ENCODE measurements around the gene DISC1. TPM values are rescaled to one million over a fixed set of nuclear protein-coding genes. Genes with fewer than 3 reads are reported as not detected.

Gene DISC1
- total RNA-seq, 1 donor from 2014 or later = 12.3 TPM

- intact Hi-C loops (cut with DNase I) = no loop called here
These were observed 356.4 kb downstream of the DISC1 start for GRCh38 chr1:231982871-231983587.

GRCh38 chr1:231983588-231984193 is 357.1 kb downstream of the DISC1 start:
- intact Hi-C loops (cut with DNase I) = no loop called here
- Histone ChIP-seq H3K36me3 (no peaks in the 10 kb centered on the region), H3K9me3 (no peaks in the 10 kb centered on the region), H3K27ac (no peak overlapping the region), H3K27me3 (no peaks in the 10 kb centered on the region), H3K4me1 (no peaks in the 10 kb centered on the region), H3K4me3 (no peak overlapping the region)
- no peak for DNase-seq (ENCODE audit: extremely low spot score in 2 of 2)
- TF ChIP-seq POLR2AphosphoS5 (IDR thresholded peaks at IDR 0.05; ENCODE audit: insufficient read depth in 1 of 2, low read depth in 1 of 2) (no peak), CTCF (IDR thresholded peaks at IDR 0.05) (no peak), POLR2A (IDR thresholded peaks at IDR 0.05) (no peak)

More at GRCh38 chr1:231982871-231983587, 356.4 kb downstream of the DISC1 start:
- H3K4me1 ChIP-seq = no peaks in the 10 kb centered on the region
- no peak overlapping the region for H3K4me3 ChIP-seq
- no peak overlapping the region for H3K27ac ChIP-seq
- H3K9me3 ChIP-seq = no peaks in the 10 kb centered on the region
- no peak for DNase-seq (ENCODE audit: extremely low spot score in 2 of 2)
- H3K36me3 ChIP-seq = no peaks in the 10 kb centered on the region
- no peaks in the 10 kb centered on the region for H3K27me3 ChIP-seq
- TF ChIP-seq POLR2AphosphoS5 (IDR thresholded peaks at IDR 0.05; ENCODE audit: insufficient read depth in 1 of 2, low read depth in 1 of 2) = no peak

- Histone ChIP-seq H3K36me3 (no peaks in the 10 kb centered on the region), H3K4me1 (no peaks in the 10 kb centered on the region), H3K4me3 (no peak overlapping the region), H3K27ac (no peak overlapping the region), H3K9me3 (no peaks in the 10 kb centered on the region), H3K27me3 (no peaks in the 10 kb centered on the region)
- intact Hi-C loops (cut with DNase I) = no loop called here
- TF ChIP-seq CTCF (IDR thresholded peaks at IDR 0.05) (no peak), POLR2A (IDR thresholded peaks at IDR 0.05) (no peak)
- DNase-seq (ENCODE audit: extremely low spot score in 2 of 2) = no peak
These were observed 358.9 kb downstream of the DISC1 start for GRCh38 chr1:231985296-231986023.

GRCh38 chr1:231986631-231987336 is 360.2 kb downstream of the DISC1 start:
- intact Hi-C loops (cut with DNase I) = no loop called here

More at GRCh38 chr1:231986631-231987336, 360.2 kb downstream of the DISC1 start:
- no peaks in the 10 kb centered on the region for H3K36me3 ChIP-seq
- H3K4me3 ChIP-seq = no peak overlapping the region
- H3K4me1 ChIP-seq = no peaks in the 10 kb centered on the region
- H3K27me3 ChIP-seq = no peaks in the 10 kb centered on the region
- no peak for TF ChIP-seq POLR2A (IDR thresholded peaks at IDR 0.05)
- no peak for TF ChIP-seq CTCF (IDR thresholded peaks at IDR 0.05)
- TF ChIP-seq POLR2AphosphoS5 (IDR thresholded peaks at IDR 0.05; ENCODE audit: insufficient read depth in 1 of 2, low read depth in 1 of 2) = no peak
- DNase-seq (ENCODE audit: extremely low spot score in 2 of 2) = no peak
- no peak overlapping the region for H3K27ac ChIP-seq
- H3K9me3 ChIP-seq = no peaks in the 10 kb centered on the region

All from vagina (tissue), 2 donors.